Upper lobe of left lung (tissue), 4 donors: Measurements from ENCODE around the gene CCNI.

Source experiments
- POLR2AphosphoS5 ChIP-seq, 2 donors: sonication (generic); formaldehyde crosslinking; IDR thresholded peaks; one replicate each; pipeline ENCODE4 v1.5.1; 2017; ENCODE audit warnings: antibody characterized with exemption in 2 of 2
- TF ChIP-seq, protein P1 (sequence below), 6 experiments: fragments of 450-650 bp in 4 of 6; fragments of 200-600 bp in 2 of 6; sonication (generic) in 2 of 6; IDR thresholded peaks; one replicate each; pipeline ENCODE4 v1.5.1; 2016 to 2019; ENCODE audit warnings: antibody characterized with exemption in 6 of 6

DNA sequence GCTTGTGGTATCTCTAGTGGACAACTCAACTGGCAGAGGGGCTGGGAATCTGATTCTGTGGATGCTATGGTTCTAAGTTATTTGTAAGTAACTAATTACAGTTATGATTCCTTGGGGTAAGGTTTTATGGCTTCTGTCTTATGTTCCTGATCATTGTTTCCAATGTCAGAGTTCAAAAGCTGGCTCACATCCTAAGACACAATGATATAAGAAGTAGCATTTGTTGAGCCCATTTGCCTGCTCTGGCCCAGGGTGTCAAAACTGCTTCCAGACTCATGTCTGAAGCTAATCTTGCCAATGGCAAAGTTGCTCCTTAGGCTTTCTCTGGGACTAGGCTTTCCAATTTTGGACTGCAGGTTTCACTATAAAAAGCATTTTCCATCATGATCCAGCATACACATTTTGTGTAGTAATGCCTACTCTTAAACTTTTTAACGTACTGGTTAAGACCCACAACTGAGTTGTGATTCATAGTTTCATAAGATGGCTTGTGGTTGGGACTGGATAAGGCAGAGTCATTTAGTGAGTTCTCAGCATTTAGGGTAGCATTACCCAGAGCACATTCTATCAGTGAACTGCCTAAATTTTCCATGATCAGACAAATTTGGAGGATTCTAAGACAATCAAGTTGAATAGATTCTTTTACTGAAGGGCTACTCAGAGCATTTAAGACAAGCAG lies 50.0 kb downstream of the CCNI start:
- TF ChIP-seq, protein P1, sequence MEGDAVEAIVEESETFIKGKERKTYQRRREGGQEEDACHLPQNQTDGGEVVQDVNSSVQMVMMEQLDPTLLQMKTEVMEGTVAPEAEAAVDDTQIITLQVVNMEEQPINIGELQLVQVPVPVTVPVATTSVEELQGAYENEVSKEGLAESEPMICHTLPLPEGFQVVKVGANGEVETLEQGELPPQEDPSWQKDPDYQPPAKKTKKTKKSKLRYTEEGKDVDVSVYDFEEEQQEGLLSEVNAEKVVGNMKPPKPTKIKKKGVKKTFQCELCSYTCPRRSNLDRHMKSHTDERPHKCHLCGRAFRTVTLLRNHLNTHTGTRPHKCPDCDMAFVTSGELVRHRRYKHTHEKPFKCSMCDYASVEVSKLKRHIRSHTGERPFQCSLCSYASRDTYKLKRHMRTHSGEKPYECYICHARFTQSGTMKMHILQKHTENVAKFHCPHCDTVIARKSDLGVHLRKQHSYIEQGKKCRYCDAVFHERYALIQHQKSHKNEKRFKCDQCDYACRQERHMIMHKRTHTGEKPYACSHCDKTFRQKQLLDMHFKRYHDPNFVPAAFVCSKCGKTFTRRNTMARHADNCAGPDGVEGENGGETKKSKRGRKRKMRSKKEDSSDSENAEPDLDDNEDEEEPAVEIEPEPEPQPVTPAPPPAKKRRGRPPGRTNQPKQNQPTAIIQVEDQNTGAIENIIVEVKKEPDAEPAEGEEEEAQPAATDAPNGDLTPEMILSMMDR (IDR thresholded peaks at IDR 0.05): no peak
- TF ChIP-seq POLR2AphosphoS5 (IDR thresholded peaks at IDR 0.05): no peak
